HepG2 (cell line): ENCODE measurements around the gene SLC6A4. TPM values are rescaled to one million over a fixed set of nuclear protein-coding genes. Genes with fewer than 3 reads are reported as not detected.

Experiments
- AGO1 ChIP-seq: fragments of 200-400 bp; formaldehyde crosslinking; IDR thresholded peaks from 2 replicates; pipeline ENCODE4 v1.6.1; 2017; ENCODE audit warnings: mild to moderate bottlenecking, low read depth, low read length, moderate library complexity; ENCODE audit not compliant: poor library complexity, severe bottlenecking
- GATAD2A ChIP-seq: IDR thresholded peaks from 2 replicates; pipeline ENCODE4 v1.6.1; 2016
- KDM3A ChIP-seq: IDR thresholded peaks from 2 replicates; pipeline ENCODE4 v1.6.1; 2018; ENCODE audit warnings: low read depth, missing compliant biosample characterization
- KLF6 ChIP-seq: IDR thresholded peaks from 2 replicates; pipeline ENCODE4 v1.8.0; 2016; ENCODE audit warnings: missing biosample characterization, missing genetic modification reagents
- MED1 ChIP-seq: sonication (generic); formaldehyde crosslinking; IDR thresholded peaks from 2 replicates; pipeline ENCODE4 v1.4.0; 2020; ENCODE audit warnings: missing genetic modification reagents
- MIXL1 ChIP-seq: IDR thresholded peaks from 2 replicates; pipeline ENCODE4 v1.6.1; 2016
- MTA1 ChIP-seq: sonication (generic); formaldehyde crosslinking; IDR thresholded peaks from 2 replicates; pipeline ENCODE4 v1.4.0; 2020; ENCODE audit warnings: missing genetic modification reagents, mild to moderate bottlenecking, borderline replicate concordance
- MTF1 ChIP-seq: sonication (generic); formaldehyde crosslinking; IDR thresholded peaks from 2 replicates; pipeline ENCODE4 v1.5.0; 2020; ENCODE audit warnings: missing genetic modification reagents
- PHF5A ChIP-seq: IDR thresholded peaks from one replicate; pipeline ENCODE4 v1.6.1; 2018; ENCODE audit warnings: low read depth, missing genetic modification reagents; ENCODE audit not compliant: unreplicated experiment
- POGZ ChIP-seq: sonication (generic); formaldehyde crosslinking; IDR thresholded peaks from 2 replicates; pipeline ENCODE4 v1.4.0; 2020; ENCODE audit warnings: mild to moderate bottlenecking, missing genetic modification reagents
- RFXANK ChIP-seq: IDR thresholded peaks from 2 replicates; pipeline ENCODE4 v1.6.1; 2016
- RFXAP ChIP-seq: sonication (generic); formaldehyde crosslinking; IDR thresholded peaks from 2 replicates; pipeline ENCODE4 v1.4.0; 2020; ENCODE audit warnings: missing genetic modification reagents, borderline replicate concordance
- SALL1 ChIP-seq: sonication (generic); formaldehyde crosslinking; IDR thresholded peaks from 2 replicates; pipeline ENCODE4 v1.8.0; 2022; ENCODE audit warnings: mild to moderate bottlenecking, missing genetic modification reagents
- SMC3 ChIP-seq: IDR thresholded peaks from 2 replicates; pipeline ENCODE4 v1.6.1; 2011; ENCODE audit warnings: low read length, improper control_type of control experiment
- SYNCRIP ChIP-seq: fragments of 200-400 bp; formaldehyde crosslinking; IDR thresholded peaks from 2 replicates; pipeline ENCODE4 v1.6.1; 2018; ENCODE audit warnings: mild to moderate bottlenecking, low read depth, low read length; ENCODE audit not compliant: insufficient read depth
- ZNF335 ChIP-seq: sonication (generic); formaldehyde crosslinking; IDR thresholded peaks from 2 replicates; pipeline ENCODE4 v1.4.0; 2020; ENCODE audit warnings: missing genetic modification reagents
- ZNF549 ChIP-seq: sonication (generic); formaldehyde crosslinking; IDR thresholded peaks from 2 replicates; pipeline ENCODE4 v1.5.0; 2020; ENCODE audit warnings: missing genetic modification reagents
- ZSCAN20 ChIP-seq: sonication (generic); formaldehyde crosslinking; IDR thresholded peaks from 2 replicates; pipeline ENCODE4 v1.4.0; 2020; ENCODE audit warnings: missing genetic modification reagents, mild to moderate bottlenecking, borderline replicate concordance
- ZSCAN21 ChIP-seq: sonication (generic); formaldehyde crosslinking; IDR thresholded peaks from 2 replicates; pipeline ENCODE4 v1.8.0; 2022; ENCODE audit warnings: mild to moderate bottlenecking, missing genetic modification reagents, moderate library complexity, borderline replicate concordance
- polyA plus RNA-seq, 8 experiments: library from polyadenylated mRNA; depleted of rRNA in 3 of 8; stranded (reverse) in 7 of 8; unstranded in 1 of 8; fragments of >200 nt; fragmentation: Illumina TruSeq in 4 of 8; extraction: Trizol in 4 of 8; gene quantifications; 2 replicates each; pipeline versions ENCODE4 v1.2.1 to v1.2.3, GENCODE V29; 2011 to 2016; ENCODE audit warnings: low read depth in 4 of 8, missing spikeins in 1 of 8, mixed read lengths in 1 of 8; ENCODE audit not compliant: insufficient read depth in 1 of 8
- total RNA-seq, 5 experiments: library from RNA; depleted of rRNA; stranded (reverse); fragments of >200 nt; fragmentation: Illumina TruSeq; extraction: Trizol; gene quantifications; 2 replicates each; pipeline ENCODE4 v1.2.3, GENCODE V29; 2016; ENCODE audit warnings: low read depth in 1 of 5
- TF ChIP-seq, protein P1 (sequence below): IDR thresholded peaks from 2 replicates; pipeline ENCODE4 v1.6.1; 2016; ENCODE audit warnings: low read depth, missing genetic modification reagents, missing compliant biosample characterization
- TF ChIP-seq, protein P2 (sequence below): IDR thresholded peaks from 2 replicates; pipeline ENCODE4 v1.6.1; 2016
- TF ChIP-seq, protein P3 (sequence below): IDR thresholded peaks from 2 replicates; pipeline ENCODE4 v1.6.1; 2016; ENCODE audit warnings: low read depth
- TF ChIP-seq, protein P4 (sequence below): sonication (generic); formaldehyde crosslinking; IDR thresholded peaks from 2 replicates; pipeline ENCODE4 v1.5.1; 2020; ENCODE audit warnings: mild to moderate bottlenecking, missing genetic modification reagents, moderate library complexity

SLC6A4 gene
- total and polyA plus RNA-seq, 2 of the 13 experiments (the other 11 are each of a cell fraction or from before 2014, with no cell fraction given): 7.6 to 20.3 TPM

DNA sequence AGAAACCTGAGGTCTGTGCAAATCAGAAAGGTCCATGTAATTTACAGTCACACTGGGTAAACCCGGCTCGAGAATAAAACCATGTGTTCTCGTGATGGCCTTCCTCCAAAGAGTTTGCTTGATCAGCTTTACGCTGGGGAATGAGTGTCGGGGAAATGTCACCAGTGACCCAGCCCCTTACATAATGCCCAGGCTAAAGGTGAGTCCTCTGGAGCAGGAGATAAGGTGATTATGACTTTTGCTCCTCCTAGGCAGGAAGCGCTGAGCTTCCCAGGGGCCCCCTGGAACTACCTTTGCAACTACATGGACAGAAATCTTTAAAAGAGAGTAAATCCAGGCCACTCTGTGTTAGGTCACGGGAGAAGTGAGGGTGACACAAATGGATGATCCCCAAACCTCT, 15.7 kb downstream of the SLC6A4 start (continued):
- TF ChIP-seq, protein P1, sequence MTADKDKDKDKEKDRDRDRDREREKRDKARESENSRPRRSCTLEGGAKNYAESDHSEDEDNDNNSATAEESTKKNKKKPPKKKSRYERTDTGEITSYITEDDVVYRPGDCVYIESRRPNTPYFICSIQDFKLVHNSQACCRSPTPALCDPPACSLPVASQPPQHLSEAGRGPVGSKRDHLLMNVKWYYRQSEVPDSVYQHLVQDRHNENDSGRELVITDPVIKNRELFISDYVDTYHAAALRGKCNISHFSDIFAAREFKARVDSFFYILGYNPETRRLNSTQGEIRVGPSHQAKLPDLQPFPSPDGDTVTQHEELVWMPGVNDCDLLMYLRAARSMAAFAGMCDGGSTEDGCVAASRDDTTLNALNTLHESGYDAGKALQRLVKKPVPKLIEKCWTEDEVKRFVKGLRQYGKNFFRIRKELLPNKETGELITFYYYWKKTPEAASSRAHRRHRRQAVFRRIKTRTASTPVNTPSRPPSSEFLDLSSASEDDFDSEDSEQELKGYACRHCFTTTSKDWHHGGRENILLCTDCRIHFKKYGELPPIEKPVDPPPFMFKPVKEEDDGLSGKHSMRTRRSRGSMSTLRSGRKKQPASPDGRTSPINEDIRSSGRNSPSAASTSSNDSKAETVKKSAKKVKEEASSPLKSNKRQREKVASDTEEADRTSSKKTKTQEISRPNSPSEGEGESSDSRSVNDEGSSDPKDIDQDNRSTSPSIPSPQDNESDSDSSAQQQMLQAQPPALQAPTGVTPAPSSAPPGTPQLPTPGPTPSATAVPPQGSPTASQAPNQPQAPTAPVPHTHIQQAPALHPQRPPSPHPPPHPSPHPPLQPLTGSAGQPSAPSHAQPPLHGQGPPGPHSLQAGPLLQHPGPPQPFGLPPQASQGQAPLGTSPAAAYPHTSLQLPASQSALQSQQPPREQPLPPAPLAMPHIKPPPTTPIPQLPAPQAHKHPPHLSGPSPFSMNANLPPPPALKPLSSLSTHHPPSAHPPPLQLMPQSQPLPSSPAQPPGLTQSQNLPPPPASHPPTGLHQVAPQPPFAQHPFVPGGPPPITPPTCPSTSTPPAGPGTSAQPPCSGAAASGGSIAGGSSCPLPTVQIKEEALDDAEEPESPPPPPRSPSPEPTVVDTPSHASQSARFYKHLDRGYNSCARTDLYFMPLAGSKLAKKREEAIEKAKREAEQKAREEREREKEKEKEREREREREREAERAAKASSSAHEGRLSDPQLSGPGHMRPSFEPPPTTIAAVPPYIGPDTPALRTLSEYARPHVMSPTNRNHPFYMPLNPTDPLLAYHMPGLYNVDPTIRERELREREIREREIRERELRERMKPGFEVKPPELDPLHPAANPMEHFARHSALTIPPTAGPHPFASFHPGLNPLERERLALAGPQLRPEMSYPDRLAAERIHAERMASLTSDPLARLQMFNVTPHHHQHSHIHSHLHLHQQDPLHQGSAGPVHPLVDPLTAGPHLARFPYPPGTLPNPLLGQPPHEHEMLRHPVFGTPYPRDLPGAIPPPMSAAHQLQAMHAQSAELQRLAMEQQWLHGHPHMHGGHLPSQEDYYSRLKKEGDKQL (CRISPR knock-in tag): no peak
- TF ChIP-seq KDM3A (CRISPR knock-in tag) (no peak), SYNCRIP (no peak), ZSCAN20 (CRISPR knock-in tag) (no peak), SALL1 (CRISPR knock-in tag) (peak; percentile 68; the same call in 1 of the 2 replicates), RFXAP (no peak), ZSCAN21 (CRISPR knock-in tag) (no peak), ZNF549 (CRISPR knock-in tag) (no peak), SMC3 (no peak), MIXL1 (CRISPR knock-in tag) (0 out of 2 replicates have a peak, but pooled peaks have one; percentile 27), ZNF335 (CRISPR knock-in tag) (no peak), MTF1 (CRISPR knock-in tag) (no peak), AGO1 (no peak), POGZ (CRISPR knock-in tag) (peak; percentile 40; the same call in 1 of the 2 replicates), PHF5A (CRISPR knock-in tag) (no peak), MED1 (CRISPR knock-in tag) (peak; percentile 30; the same call in 1 of the 2 replicates), RFXANK (no peak), KLF6 (CRISPR knock-in tag) (no peak), GATAD2A (CRISPR knock-in tag) (peak; percentile 66), MTA1 (CRISPR knock-in tag) (no peak)
- TF ChIP-seq, protein P2, sequence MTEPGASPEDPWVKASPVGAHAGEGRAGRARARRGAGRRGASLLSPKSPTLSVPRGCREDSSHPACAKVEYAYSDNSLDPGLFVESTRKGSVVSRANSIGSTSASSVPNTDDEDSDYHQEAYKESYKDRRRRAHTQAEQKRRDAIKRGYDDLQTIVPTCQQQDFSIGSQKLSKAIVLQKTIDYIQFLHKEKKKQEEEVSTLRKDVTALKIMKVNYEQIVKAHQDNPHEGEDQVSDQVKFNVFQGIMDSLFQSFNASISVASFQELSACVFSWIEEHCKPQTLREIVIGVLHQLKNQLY (CRISPR knock-in tag): 0 out of 2 replicates have a peak, but pooled peaks have one; percentile 28
- TF ChIP-seq, protein P3, sequence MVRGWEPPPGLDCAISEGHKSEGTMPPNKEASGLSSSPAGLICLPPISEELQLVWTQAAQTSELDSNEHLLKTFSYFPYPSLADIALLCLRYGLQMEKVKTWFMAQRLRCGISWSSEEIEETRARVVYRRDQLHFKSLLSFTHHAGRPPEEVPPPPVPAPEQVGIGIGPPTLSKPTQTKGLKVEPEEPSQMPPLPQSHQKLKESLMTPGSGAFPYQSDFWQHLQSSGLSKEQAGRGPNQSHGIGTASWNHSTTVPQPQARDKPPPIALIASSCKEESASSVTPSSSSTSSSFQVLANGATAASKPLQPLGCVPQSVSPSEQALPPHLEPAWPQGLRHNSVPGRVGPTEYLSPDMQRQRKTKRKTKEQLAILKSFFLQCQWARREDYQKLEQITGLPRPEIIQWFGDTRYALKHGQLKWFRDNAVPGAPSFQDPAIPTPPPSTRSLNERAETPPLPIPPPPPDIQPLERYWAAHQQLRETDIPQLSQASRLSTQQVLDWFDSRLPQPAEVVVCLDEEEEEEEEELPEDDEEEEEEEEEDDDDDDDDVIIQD (CRISPR knock-in tag): 0 out of 2 replicates have a peak, but pooled peaks have one; percentile 20
- TF ChIP-seq, protein P4, sequence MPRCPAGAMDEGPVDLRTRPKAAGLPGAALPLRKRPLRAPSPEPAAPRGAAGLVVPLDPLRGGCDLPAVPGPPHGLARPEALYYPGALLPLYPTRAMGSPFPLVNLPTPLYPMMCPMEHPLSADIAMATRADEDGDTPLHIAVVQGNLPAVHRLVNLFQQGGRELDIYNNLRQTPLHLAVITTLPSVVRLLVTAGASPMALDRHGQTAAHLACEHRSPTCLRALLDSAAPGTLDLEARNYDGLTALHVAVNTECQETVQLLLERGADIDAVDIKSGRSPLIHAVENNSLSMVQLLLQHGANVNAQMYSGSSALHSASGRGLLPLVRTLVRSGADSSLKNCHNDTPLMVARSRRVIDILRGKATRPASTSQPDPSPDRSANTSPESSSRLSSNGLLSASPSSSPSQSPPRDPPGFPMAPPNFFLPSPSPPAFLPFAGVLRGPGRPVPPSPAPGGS: 0 out of 2 replicates have a peak, but pooled peaks have one; percentile 32
